WTC11 (cell line): ENCODE data around the gene OBSCN.

Experiments
- CREM ChIP-seq: sonication (generic); formaldehyde crosslinking; IDR thresholded peaks from 2 replicates; pipeline ENCODE4 v1.8.1; 2022; ENCODE audit warnings: mild to moderate bottlenecking, missing genetic modification reagents, moderate library complexity
- E2F4 ChIP-seq: sonication (generic); formaldehyde crosslinking; IDR thresholded peaks from 2 replicates; pipeline ENCODE4 v1.8.1; 2022; ENCODE audit warnings: low read depth, mild to moderate bottlenecking, moderate library complexity, missing genetic modification reagents, borderline replicate concordance
- E2F5 ChIP-seq: sonication (generic); formaldehyde crosslinking; IDR thresholded peaks from 2 replicates; pipeline ENCODE4 v1.8.1; 2022; ENCODE audit warnings: mild to moderate bottlenecking, moderate library complexity, missing genetic modification reagents
- ESRRA ChIP-seq: sonication (generic); formaldehyde crosslinking; IDR thresholded peaks from 2 replicates; pipeline ENCODE4 v1.8.1; 2022; ENCODE audit warnings: mild to moderate bottlenecking, missing genetic modification reagents, borderline replicate concordance
- ETV6 ChIP-seq: sonication (generic); formaldehyde crosslinking; IDR thresholded peaks from 2 replicates; pipeline ENCODE4 v1.8.1; 2022; ENCODE audit warnings: mild to moderate bottlenecking, missing genetic modification reagents
- FOXJ3 ChIP-seq: sonication (generic); formaldehyde crosslinking; IDR thresholded peaks from 2 replicates; pipeline ENCODE4 v1.9.0; 2021; ENCODE audit warnings: missing genetic modification reagents, mild to moderate bottlenecking, borderline replicate concordance
- JUN ChIP-seq: sonication (generic); formaldehyde crosslinking; IDR thresholded peaks from 2 replicates; pipeline ENCODE4 v1.8.0; 2023; ENCODE audit warnings: mild to moderate bottlenecking, missing genetic modification reagents
- NFYB ChIP-seq: sonication (generic); formaldehyde crosslinking; conservative IDR thresholded peaks from 2 replicates; pipeline ENCODE4 v1.8.0; 2022; ENCODE audit warnings: low read depth, missing genetic modification reagents
- TEAD4 ChIP-seq: sonication (generic); formaldehyde crosslinking; IDR thresholded peaks from 2 replicates; pipeline ENCODE4 v1.8.0; 2022; ENCODE audit warnings: mild to moderate bottlenecking, missing genetic modification reagents
- ZBTB21 ChIP-seq: sonication (generic); formaldehyde crosslinking; IDR thresholded peaks from 2 replicates; pipeline ENCODE4 v1.8.1; 2023; ENCODE audit warnings: mild to moderate bottlenecking, missing genetic modification reagents, borderline replicate concordance
- ZNF532 ChIP-seq: fragments of 250-450 bp; sonication (Bioruptor Pico); IDR thresholded peaks from 2 replicates; pipeline ENCODE4 v1.9.0; 2021; ENCODE audit warnings: mild to moderate bottlenecking, borderline replicate concordance
- TF ChIP-seq, protein P1 (sequence below): fragments of 200-600 bp; IDR thresholded peaks from 2 replicates; pipeline ENCODE4 v1.8.0; 2022; ENCODE audit warnings: antibody characterized with exemption
- TF ChIP-seq, protein P2 (sequence below): sonication (generic); formaldehyde crosslinking; IDR thresholded peaks from 2 replicates; pipeline ENCODE4 v1.8.1; 2023; ENCODE audit warnings: mild to moderate bottlenecking, moderate library complexity, missing genetic modification reagents
- TF ChIP-seq, protein P3 (sequence below): fragments of 250-450 bp; sonication (Bioruptor Pico); conservative IDR thresholded peaks from 2 replicates; pipeline ENCODE4 v1.9.0; 2021; ENCODE audit warnings: mild to moderate bottlenecking

DNA sequence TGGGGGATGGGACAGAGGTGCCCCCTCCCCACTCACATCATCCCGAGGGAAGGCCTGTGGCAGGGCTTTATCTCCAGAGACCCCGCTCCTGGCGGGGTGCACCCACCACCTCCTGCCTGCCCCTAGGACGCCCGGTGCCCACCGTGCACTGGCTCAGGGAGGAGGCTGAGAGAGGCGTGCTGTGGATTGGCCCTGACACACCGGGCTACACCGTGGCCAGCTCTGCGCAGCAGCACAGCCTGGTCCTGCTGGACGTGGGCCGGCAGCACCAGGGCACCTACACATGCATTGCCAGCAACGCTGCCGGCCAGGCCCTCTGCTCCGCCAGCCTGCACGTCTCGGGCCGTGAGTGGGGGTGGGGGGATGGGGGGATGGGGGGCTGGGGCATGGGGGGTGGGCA is 127.1 kb downstream of the OBSCN start:
- TF ChIP-seq, protein P1, sequence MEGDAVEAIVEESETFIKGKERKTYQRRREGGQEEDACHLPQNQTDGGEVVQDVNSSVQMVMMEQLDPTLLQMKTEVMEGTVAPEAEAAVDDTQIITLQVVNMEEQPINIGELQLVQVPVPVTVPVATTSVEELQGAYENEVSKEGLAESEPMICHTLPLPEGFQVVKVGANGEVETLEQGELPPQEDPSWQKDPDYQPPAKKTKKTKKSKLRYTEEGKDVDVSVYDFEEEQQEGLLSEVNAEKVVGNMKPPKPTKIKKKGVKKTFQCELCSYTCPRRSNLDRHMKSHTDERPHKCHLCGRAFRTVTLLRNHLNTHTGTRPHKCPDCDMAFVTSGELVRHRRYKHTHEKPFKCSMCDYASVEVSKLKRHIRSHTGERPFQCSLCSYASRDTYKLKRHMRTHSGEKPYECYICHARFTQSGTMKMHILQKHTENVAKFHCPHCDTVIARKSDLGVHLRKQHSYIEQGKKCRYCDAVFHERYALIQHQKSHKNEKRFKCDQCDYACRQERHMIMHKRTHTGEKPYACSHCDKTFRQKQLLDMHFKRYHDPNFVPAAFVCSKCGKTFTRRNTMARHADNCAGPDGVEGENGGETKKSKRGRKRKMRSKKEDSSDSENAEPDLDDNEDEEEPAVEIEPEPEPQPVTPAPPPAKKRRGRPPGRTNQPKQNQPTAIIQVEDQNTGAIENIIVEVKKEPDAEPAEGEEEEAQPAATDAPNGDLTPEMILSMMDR, result no peak
- TF ChIP-seq ESRRA (CRISPR knock-in tag) (no peak), TEAD4 (CRISPR knock-in tag) (no peak), CREM (CRISPR knock-in tag) (no peak), FOXJ3 (CRISPR knock-in tag) (no peak), ZBTB21 (no peak), JUN (no peak), ZNF532 (no peak), E2F4 (CRISPR knock-in tag) (no peak), E2F5 (CRISPR knock-in tag) (no peak), ETV6 (CRISPR knock-in tag) (no peak), NFYB (no peak)
- TF ChIP-seq, protein P2, sequence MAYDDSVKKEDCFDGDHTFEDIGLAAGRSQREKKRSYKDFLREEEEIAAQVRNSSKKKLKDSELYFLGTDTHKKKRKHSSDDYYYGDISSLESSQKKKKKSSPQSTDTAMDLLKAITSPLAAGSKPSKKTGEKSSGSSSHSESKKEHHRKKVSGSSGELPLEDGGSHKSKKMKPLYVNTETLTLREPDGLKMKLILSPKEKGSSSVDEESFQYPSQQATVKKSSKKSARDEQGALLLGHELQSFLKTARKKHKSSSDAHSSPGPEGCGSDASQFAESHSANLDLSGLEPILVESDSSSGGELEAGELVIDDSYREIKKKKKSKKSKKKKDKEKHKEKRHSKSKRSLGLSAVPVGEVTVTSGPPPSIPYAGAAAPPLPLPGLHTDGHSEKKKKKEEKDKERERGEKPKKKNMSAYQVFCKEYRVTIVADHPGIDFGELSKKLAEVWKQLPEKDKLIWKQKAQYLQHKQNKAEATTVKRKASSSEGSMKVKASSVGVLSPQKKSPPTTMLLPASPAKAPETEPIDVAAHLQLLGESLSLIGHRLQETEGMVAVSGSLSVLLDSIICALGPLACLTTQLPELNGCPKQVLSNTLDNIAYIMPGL (CRISPR knock-in tag), result no peak
- TF ChIP-seq, protein P3, sequence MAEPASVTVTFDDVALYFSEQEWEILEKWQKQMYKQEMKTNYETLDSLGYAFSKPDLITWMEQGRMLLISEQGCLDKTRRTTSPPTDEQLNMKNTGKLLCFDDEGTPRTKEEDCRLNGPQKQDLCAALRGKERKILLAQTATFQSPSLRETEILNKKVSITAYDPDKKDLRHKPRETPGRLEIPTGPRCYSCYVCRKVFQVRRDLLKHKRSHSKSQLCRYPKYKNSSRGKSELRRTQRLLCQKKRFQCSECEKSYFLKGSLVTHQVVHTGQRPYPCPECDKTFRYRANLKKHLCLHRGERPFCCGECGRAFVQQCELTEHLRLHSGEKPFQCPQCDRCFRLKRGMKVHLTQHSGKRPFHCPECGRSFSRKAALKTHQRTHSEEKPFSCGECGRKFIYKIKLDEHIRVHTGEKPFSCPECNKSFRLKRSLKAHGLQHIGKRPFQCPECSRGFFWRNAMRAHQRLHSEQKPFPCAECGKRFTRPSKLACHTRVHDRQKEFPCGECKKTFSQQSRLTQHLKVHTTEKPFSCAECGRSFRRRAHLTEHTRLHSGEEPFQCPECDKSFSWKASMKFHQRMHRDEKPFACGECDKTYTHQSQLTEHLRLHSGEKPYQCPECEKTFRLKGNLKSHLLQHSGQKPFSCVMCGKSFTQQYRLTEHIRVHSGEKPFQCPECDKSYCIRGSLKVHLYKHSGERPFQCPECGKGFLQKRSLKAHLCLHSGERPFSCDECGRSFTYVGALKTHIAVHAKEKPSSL, result no peak
